CD14-positive monocyte (primary cell): Measurements from ENCODE around the gene EPN1. TPM values are rescaled to one million over a fixed set of nuclear protein-coding genes. Genes with fewer than 3 reads are reported as not detected.

Experiments used
- DNase-seq, 3 donors: peaks; one replicate each; pipeline ENCODE4 v3.0.0-alpha.2; 2011 to 2022
- H2AFZ ChIP-seq: 2 replicates; pipeline ENCODE4 v1.6.0; 2012; ENCODE audit warnings: mild to moderate bottlenecking, low read depth, low read length, inconsistent platforms; ENCODE audit not compliant: insufficient read depth, poor library complexity, severe bottlenecking
- H3K27ac ChIP-seq, 2 donors: 1 replicate in 1 of 2; 2 replicates in 1 of 2; pipeline ENCODE4 v1.5.1; 2012 to 2013; ENCODE audit warnings: low read length in 2 of 2, control low read depth in 1 of 2, inconsistent platforms in 1 of 2, low read depth in 1 of 2, mild to moderate bottlenecking in 1 of 2
- H3K27me3 ChIP-seq, 2 donors: one replicate each; pipeline versions ENCODE4 v1.6.0 to v1.6.1; 2011 to 2013; ENCODE audit warnings: low read length in 2 of 2; ENCODE audit not compliant: control insufficient read depth in 2 of 2, insufficient read depth in 2 of 2
- H3K36me3 ChIP-seq, 2 donors: replicated peaks in 1 of 2; 1 replicate in 1 of 2; 2 replicates in 1 of 2; pipeline versions ENCODE4 v1.5.1 to v1.6.1; 2012 to 2013; ENCODE audit warnings: low read length in 2 of 2, control low read depth in 1 of 2, inconsistent platforms in 1 of 2, mild to moderate bottlenecking in 1 of 2; ENCODE audit not compliant: insufficient read depth in 2 of 2, control insufficient read depth in 1 of 2
- H3K4me1 ChIP-seq, 2 donors: 1 replicate in 1 of 2; 2 replicates in 1 of 2; pipeline versions ENCODE4 v1.5.1 to v1.6.1; 2012 to 2013; ENCODE audit warnings: low read length in 2 of 2, control low read depth in 1 of 2, inconsistent platforms in 1 of 2, mild to moderate bottlenecking in 1 of 2, moderate library complexity in 1 of 2; ENCODE audit not compliant: insufficient read depth in 2 of 2, control insufficient read depth in 1 of 2
- H3K4me2 ChIP-seq: replicated peaks from 2 replicates; pipeline ENCODE3; 2012; ENCODE audit warnings: low read length, moderate library complexity, mild to moderate bottlenecking; ENCODE audit not compliant: poor library complexity, severe bottlenecking; ENCODE audit errors: extremely low read depth
- H3K4me3 ChIP-seq, 3 experiments: fragments of 200-600 bp in 1 of 3; sonication (generic) in 1 of 3; replicated peaks in 1 of 3; 1 replicate in 2 of 3; 2 replicates in 1 of 3; pipeline ENCODE4 v1.5.1; 2011 to 2013; ENCODE audit warnings: low read length in 3 of 3, mild to moderate bottlenecking in 3 of 3, control low read depth in 2 of 3, low read depth in 2 of 3, inconsistent platforms in 1 of 3, moderate library complexity in 1 of 3
- H3K79me2 ChIP-seq: 2 replicates; pipeline ENCODE4 v1.6.0; 2012; ENCODE audit warnings: mild to moderate bottlenecking, control low read depth, inconsistent platforms, low read length, moderate library complexity; ENCODE audit not compliant: insufficient read depth
- H3K9ac ChIP-seq: 2 replicates; pipeline ENCODE4 v1.6.0; 2017; ENCODE audit warnings: low read length, mild to moderate bottlenecking; ENCODE audit not compliant: insufficient read depth, poor library complexity, severe bottlenecking
- H3K9me3 ChIP-seq, 2 donors: replicated peaks in 1 of 2; 1 replicate in 1 of 2; 2 replicates in 1 of 2; pipeline versions ENCODE4 v1.5.1 to v1.6.1; 2012 to 2013; ENCODE audit warnings: low read length in 2 of 2, control low read depth in 1 of 2; ENCODE audit not compliant: control insufficient read depth in 1 of 2, insufficient read depth in 1 of 2
- H4K20me1 ChIP-seq: 2 replicates; pipeline ENCODE4 v1.6.0; 2012; ENCODE audit warnings: mild to moderate bottlenecking, low read length, control low read depth, moderate library complexity; ENCODE audit not compliant: insufficient read depth
- H3K27ac Mint-ChIP-seq, 7 donors: one replicate each; pipeline ENCODE4 v1.8.0; 2020; ENCODE audit warnings: mild to moderate bottlenecking in 7 of 7, mixed read lengths in 7 of 7, moderate library complexity in 6 of 7, inconsistent platforms in 2 of 7
- H3K27me3 Mint-ChIP-seq, 3 donors: one replicate each; pipeline ENCODE4 v1.8.0; 2021 to 2022; ENCODE audit warnings: low read depth in 3 of 3, mild to moderate bottlenecking in 3 of 3, mixed read lengths in 3 of 3, moderate library complexity in 3 of 3, inconsistent platforms in 1 of 3
- H3K36me3 Mint-ChIP-seq, 2 donors: one replicate each; pipeline ENCODE4 v1.8.0; 2020; ENCODE audit warnings: mixed read lengths in 2 of 2, inconsistent platforms in 1 of 2, mild to moderate bottlenecking in 1 of 2
- H3K4me1 Mint-ChIP-seq: one replicate; pipeline ENCODE4 v1.8.0; 2020; ENCODE audit warnings: mild to moderate bottlenecking, mixed read lengths
- H3K4me3 Mint-ChIP-seq, 2 donors: one replicate each; pipeline ENCODE4 v1.8.0; 2020; ENCODE audit warnings: mild to moderate bottlenecking in 2 of 2, mixed read lengths in 2 of 2, moderate library complexity in 1 of 2
- H3K9me3 Mint-ChIP-seq, 7 donors: one replicate each; pipeline ENCODE4 v1.8.0; 2020 to 2022; ENCODE audit warnings: mixed read lengths in 7 of 7, mild to moderate bottlenecking in 6 of 7, moderate library complexity in 6 of 7, inconsistent platforms in 2 of 7
- CTCF ChIP-seq: fragments of 200-600 bp; IDR thresholded peaks from one replicate; pipeline ENCODE4 v1.8.0; 2022; ENCODE audit warnings: antibody characterized with exemption, mild to moderate bottlenecking
- WGBS: methylation state at CpG from one replicate; pipeline ENCODE4 v1.1.5; 2013; ENCODE audit warnings: missing lambda C conversion rate; ENCODE audit not compliant: insufficient coverage; 5-methylcytosine and 5-hydroxymethylcytosine counted together
- intact Hi-C, 2 donors: fragments of 100-400 bp; cut with micrococcal nuclease; formaldehyde crosslinking; loops; one replicate each; pipeline versions ENCODE4 v1.15.0 to v1.15.1; 2023
- polyA plus RNA-seq, 3 donors: library from polyadenylated mRNA; depleted of rRNA in 1 of 3; unstranded in 2 of 3; stranded (reverse) in 1 of 3; fragments of 300-500 nt in 2 of 3; fragments of >200 nt in 1 of 3; fragmentation: Illumina TruSeq in 2 of 3; gene quantifications; 1 replicate in 2 of 3; 2 replicates in 1 of 3; pipeline ENCODE4 v1.2.3, GENCODE V29; 2012 to 2021

The EPN1 gene
- polyA plus RNA-seq, 3 donors, result 18.7 to 75.2 (median 19.2) TPM

- no peaks in the 10 kb centered on the region for H3K9me3 Mint-ChIP-seq
- DNase-seq, result no peak
- intact Hi-C loops, result no loop called here
- Histone ChIP-seq H3K36me3 (peaks cover 51 to 57% of the 10 kb centered on the region in 2 donors), H3K27me3 (no peaks in the 10 kb centered on the region), H2AFZ (no peak overlapping the region), H3K4me2 (no peak overlapping the region), H3K27ac (peak overlapping the region; percentile 86 to 92), H4K20me1 (peaks cover 78% of the 10 kb centered on the region), H3K79me2 (peaks cover 91% of the 10 kb centered on the region), H3K4me1 (peaks cover 51 to 56% of the 10 kb centered on the region in 2 donors), H3K9me3 (no peaks in the 10 kb centered on the region), H3K9ac (no peak overlapping the region), H3K4me3 (no peak overlapping the region)
- H3K36me3 Mint-ChIP-seq, result peaks cover 57 to 69% of the 10 kb centered on the region in 2 donors
- peak overlapping the region in 5 of 7 donors; percentile 17 to 98 (median 93) for H3K27ac Mint-ChIP-seq
- H3K4me1 Mint-ChIP-seq, result peaks cover 52% of the 10 kb centered on the region
- H3K27me3 Mint-ChIP-seq, result no peaks in the 10 kb centered on the region
- no peak for TF ChIP-seq CTCF
- no peak overlapping the region for H3K4me3 Mint-ChIP-seq
- 89% methylated on average over 21 of the region's 24 CpGs for WGBS
Measured at GRCh38 chr19:55679343-55680257, 4.6 kb downstream of the EPN1 start.

DNA sequence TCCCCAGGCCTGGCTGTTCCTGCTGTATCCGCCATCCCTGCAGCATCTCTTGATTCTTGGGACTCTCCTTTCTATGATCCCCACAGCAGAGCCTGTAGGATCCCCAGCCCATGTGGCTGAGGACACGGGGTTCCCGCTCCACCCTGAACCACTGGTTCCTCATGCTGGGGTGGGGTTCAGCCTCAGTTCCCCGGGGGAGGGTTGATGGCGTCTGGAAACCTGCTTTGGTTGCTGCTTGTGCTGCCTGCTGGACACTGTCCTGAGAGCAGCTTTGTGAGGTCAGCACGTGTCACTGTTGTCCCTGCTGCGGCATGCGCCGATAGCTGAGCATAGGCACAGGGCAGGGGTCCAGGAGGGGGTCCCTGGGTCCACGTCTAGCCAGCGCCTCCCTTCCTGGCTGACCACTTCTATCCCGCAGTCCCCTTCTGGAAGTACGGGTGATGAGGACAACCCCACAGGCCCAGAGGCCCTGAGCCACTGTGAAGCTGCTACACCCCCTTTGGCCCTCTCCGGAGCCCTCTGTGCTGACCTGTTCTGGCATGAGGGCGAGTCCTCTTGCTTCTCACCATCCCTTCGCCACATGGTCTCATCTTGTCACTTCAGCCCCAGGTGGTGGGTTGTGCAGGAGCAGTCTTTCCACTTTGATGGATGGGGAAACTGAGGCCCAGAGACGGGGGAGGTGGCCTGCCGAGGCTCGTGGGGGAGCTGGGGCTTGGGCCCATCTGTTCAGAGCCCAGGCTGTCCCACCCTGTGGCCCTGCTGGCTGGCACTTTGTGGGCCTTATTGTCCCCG, 5.5 kb downstream of the EPN1 start:
- Histone ChIP-seq H2AFZ (no peak overlapping the region), H4K20me1 (peaks cover 86% of the 10 kb centered on the region), H3K79me2 (peaks cover 96% of the 10 kb centered on the region), H3K9me3 (no peaks in the 10 kb centered on the region), H3K4me2 (no peak overlapping the region), H3K27ac (peak overlapping the region; percentile 17 to 92), H3K36me3 (peaks cover 60 to 66% of the 10 kb centered on the region in 2 donors), H3K9ac (no peak overlapping the region), H3K27me3 (no peaks in the 10 kb centered on the region), H3K4me1 (peaks cover 49 to 54% of the 10 kb centered on the region in 2 donors), H3K4me3 (no peak overlapping the region)
- H3K27me3 Mint-ChIP-seq, result no peaks in the 10 kb centered on the region
- H3K27ac Mint-ChIP-seq, result peak overlapping the region in 6 of 7 donors; percentile 8 to 98 (median 70)
- no peak for TF ChIP-seq CTCF
- DNase-seq, result no peak
- intact Hi-C loops, result no loop called here
- no peaks in the 10 kb centered on the region for H3K9me3 Mint-ChIP-seq
- H3K4me1 Mint-ChIP-seq, result peaks cover 51% of the 10 kb centered on the region
- no peak overlapping the region for H3K4me3 Mint-ChIP-seq
- 90% methylated on average over 15 of the region's 20 CpGs for WGBS
- peaks cover 65 to 79% of the 10 kb centered on the region in 2 donors for H3K36me3 Mint-ChIP-seq
